Head of caudate nucleus (tissue), 42 donors: Measurements from ENCODE around the gene SLCO6A1.
"Not testable (repeated sequence)": the region's sequence is repeated elsewhere in the genome, so short reads cannot be mapped to it uniquely, and the experiment has no call there.

Source experiments
- DNase-seq, 42 donors: peaks; one replicate each; pipeline versions ENCODE4 v3.0.0 to v3.0.0-alpha.2; 2020 to 2021; ENCODE audit warnings: mixed read lengths in 7 of 42
- intact Hi-C: fragments of 100-400 bp; cut with DNase I; formaldehyde crosslinking; loops from one replicate; pipeline ENCODE4 v1.15.0; 2022

Gene SLCO6A1, protein sequence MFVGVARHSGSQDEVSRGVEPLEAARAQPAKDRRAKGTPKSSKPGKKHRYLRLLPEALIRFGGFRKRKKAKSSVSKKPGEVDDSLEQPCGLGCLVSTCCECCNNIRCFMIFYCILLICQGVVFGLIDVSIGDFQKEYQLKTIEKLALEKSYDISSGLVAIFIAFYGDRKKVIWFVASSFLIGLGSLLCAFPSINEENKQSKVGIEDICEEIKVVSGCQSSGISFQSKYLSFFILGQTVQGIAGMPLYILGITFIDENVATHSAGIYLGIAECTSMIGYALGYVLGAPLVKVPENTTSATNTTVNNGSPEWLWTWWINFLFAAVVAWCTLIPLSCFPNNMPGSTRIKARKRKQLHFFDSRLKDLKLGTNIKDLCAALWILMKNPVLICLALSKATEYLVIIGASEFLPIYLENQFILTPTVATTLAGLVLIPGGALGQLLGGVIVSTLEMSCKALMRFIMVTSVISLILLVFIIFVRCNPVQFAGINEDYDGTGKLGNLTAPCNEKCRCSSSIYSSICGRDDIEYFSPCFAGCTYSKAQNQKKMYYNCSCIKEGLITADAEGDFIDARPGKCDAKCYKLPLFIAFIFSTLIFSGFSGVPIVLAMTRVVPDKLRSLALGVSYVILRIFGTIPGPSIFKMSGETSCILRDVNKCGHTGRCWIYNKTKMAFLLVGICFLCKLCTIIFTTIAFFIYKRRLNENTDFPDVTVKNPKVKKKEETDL

DNA sequence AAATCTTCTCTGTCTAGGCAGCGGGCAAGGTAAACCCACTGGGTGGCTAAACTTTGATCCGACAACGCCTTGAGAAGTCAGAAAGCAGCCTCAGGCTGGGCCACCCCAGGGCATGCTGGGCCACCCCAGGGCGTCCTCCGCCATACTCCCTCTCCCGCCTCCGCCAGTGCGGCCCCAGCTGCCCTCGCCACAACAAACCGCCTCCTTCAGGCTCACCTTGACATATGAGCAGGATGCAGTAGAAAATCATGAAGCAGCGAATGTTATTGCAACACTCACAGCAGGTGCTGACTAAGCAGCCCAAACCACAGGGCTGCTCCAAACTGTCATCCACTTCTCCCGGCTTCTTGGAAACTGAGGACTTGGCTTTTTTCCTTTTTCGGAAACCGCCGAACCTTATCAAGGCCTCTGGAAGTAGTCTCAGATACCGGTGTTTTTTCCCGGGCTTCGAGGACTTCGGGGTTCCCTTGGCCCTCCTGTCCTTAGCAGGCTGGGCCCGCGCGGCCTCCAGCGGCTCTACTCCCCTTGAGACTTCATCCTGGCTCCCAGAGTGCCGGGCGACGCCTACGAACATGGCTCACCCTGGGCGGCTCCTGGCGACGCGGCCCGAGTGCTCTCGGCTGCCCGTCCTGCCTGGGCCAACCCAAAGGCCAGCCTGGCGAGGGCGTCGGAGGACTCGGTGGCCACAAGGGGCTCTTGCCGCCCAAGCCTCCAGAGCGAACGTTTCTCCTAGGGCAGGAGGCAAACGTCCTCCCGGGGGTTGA, at the start of gene SLCO6A1:
TSS of gene SLCO6A1 (minus strand) at position 731 of the 764 bp plus-strand sequence. CDS start at position 574, 157 bp downstream.
- DNase-seq = no peak
- intact Hi-C loops = no loop called here

DNA sequence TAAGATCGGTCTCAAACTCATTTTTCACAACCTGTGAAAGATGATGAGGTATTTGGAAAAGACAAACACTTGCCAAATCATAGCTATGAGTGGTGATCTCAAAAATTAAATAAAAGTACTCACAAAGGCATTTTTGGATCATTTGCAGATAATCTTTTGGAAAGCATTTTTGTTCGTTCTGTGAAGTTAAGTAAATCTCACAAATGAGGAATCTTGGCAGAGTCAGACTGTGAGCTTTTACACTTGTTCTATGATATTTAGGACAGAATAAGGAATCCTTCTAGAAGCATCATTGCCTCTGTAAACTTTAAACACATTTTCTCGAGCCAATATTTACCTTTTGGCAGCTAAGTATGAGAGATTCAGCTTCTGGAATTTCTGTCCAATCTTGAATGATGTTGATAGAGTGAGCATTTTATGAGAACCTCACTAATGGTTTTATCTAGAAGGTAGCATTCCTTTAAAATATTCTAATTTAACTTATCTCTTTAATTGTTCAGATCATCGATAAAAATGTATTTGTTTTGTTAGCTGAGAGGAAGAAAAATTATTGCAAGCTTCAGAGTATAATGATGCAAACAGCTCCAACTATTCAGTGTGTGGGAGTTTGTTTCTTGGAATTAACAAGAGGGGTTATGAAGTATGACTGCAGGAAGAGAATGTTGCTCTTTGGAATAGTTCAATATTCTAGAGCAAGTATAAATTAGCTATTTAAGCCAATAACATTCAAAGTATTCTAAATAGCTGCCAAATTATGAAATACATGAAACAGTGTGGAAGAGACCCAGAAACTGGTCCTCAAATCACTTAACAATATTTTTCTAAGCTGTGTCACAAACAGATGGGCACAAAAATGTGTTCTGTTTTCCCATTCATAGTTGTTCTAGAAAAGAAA, 48.6 kb upstream of the SLCO6A1 start:
- DNase-seq = no peak
- intact Hi-C loops = no loop called here

GRCh38 chr5:102545175-102545574, 46.4 kb upstream of the SLCO6A1 start:
- intact Hi-C loops = no loop called here
- DNase-seq = peak in 3 of 42 donors; percentile 1 to 23 (median 16)

DNA sequence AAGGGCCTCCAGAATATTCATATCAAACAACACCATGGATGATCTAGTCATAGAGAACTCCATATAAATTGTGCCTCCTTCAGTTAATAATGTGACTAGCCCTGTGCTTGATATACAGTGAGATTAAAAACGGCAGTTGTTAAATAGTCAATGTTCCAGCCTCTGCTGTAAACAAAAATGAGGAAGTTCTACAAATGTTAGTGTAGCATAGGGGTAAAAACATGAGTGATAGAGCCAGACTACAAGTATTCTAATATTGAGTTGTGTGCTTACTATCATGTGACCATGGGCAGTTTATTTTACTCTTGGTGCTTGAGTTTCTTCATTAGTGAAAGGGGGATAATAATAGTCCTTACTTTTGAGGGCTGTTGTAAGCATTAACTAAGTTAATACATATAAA, 43.3 kb upstream of the SLCO6A1 start:
- intact Hi-C loops = no loop called here

DNA sequence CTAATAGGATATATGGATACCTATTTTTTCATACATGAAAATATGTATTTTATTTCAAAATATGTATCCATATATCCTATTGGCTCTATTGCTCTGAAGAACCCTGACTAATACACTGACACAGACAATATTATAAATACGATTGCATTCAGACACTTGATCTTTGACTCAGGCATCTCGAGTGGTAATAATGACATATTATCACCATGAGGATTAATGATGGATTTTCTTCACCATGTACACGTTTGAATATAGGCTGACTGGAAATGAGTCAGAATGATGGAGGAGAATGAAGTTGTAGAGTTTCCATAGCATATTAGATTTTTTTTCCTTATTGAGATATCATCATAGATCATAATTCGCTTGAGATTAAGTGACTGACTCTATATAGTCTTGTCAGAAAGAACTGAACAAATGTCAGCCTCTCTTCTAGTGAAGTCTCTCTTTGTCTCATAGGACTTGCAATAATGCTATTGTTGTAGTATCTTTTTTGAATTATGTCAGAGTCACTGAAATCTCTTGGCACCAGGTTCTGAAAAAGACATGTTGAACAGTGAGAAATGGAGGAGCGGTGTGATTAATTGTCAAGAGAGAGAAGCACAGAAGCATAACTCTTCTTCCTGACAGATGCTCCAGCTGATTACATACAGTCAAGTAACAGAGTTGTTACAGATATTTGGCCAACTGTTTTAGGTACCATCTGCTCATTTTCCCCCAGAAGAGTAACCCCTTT, 41.4 kb upstream of the SLCO6A1 start:
- intact Hi-C loops = no loop called here
- DNase-seq = no peak

More for the DNA sequence above, 43.3 kb upstream of the SLCO6A1 start:
- no peak for DNase-seq

DNA sequence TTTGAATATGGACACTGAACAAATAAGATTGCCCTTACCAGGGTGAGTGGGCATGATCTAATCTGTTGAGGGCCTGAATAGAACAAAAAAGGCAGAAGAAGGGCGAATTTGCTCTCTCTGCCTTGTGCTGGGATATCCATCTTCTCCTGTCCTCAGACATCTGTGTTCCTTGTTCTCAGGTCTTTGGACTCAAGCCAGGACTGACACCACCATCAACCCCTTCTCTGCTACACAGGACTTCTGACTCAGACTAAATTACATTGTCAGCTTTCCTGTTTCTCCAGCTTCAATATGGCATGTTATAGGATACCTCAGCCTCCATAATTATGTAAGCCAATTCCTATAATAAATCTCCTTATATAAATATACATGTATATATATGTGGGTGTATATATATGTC, 40.8 kb upstream of the SLCO6A1 start:
- no peak for DNase-seq
- intact Hi-C loops = no loop called here

DNA sequence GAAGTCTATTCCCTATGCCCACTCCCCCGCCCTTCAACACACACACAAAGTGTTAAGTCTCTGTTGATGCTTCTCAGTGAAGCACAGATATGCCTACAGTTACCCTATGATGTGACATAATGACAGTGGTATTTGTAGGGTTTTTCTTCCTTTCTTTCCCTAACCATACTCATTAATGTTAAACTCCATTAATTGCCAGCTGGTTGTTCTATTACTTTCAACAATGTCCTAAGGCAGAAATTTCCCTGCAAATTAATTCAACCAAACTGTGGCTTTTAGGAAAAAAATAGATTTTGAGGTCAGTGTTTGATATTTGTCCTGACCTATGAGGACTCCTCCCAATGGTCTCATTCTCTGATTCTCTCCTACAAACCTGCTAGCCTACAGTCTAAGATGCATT, 38.2 kb upstream of the SLCO6A1 start:
- intact Hi-C loops = no loop called here
- no peak for DNase-seq

- intact Hi-C loops = no loop called here
- DNase-seq = no peak
These were observed 37.6 kb upstream of the SLCO6A1 start for GRCh38 chr5:102536323-102536928.

GRCh38 chr5:102532123-102532522, 33.3 kb upstream of the SLCO6A1 start:
- DNase-seq = no peak
- intact Hi-C loops = no loop called here

DNA sequence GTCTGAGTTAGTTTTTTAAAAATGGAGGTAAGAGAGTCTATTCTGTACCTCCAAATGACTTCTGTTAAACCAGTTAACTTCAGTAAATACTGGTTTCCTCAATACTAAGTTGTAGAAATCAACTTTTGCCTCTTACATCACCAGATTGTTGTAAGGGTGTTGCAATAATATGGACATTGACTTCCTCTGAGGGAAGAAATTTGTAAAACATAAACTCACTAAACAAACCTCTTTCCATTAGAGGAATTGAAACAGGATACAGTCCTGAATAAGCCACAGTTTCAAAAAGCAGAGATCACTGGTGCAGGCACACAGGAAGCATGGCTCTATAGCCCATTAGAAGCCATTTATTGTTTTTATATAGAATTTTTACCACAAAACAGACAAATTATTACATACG, 32.7 kb upstream of the SLCO6A1 start:
- no peak for DNase-seq
- intact Hi-C loops = no loop called here

DNA sequence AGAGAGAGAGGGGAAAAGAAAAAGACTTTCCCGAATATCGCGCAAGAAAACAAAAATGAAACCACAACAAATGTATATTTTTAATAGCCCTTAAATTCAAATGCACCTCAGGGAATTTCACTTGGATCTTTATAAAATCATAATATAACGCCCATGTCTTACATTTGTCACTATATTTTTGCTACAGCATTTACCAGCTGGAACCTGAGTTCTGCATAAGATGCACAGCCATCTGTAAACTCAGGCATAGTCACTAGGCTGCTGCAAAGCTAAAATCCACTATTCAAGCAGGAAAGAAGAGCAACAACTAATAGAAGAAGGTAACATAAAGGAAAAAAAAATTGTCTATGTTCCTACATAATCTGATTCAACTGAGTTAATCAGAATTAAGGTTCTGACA, 30.6 kb upstream of the SLCO6A1 start:
- intact Hi-C loops = no loop called here
- no peak for DNase-seq

DNA sequence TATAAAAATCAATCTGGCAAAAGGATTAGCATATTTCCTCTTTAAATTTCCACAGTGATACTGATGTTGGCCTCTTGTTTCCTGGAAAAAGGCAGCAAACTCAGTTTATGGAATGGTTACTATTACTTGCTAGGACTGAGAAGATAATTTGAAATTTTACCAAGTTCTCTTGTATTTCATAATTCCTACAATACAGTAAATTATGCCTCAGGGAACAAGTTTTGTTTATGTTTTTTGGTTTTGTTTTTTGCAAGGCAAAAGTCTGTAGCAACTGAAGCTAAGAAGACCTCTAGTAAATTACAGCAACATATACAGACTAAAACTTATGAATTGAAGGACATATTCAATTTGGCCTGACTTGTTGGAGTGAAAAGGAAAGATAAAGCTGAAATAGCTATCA, 30.2 kb upstream of the SLCO6A1 start:
- intact Hi-C loops = no loop called here
- no peak for DNase-seq

DNA sequence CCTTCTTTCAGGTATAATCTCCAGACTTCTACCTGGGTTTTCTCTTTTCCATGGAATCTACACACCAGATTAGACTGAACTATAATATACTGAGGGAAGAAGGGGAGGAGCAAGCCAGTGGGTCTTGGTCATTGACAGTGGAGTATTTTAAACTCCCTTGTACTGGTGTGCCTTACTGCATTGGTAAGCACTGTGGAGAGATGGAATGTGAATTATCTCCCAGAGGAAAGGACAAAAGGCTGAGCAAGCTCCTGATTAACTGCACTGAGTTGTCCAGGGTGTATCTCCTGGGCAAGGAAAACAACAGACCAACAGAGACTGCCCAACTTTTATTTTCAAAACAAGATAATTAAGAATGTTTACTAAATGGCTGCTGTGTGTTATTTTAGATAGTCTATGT, 29.8 kb upstream of the SLCO6A1 start:
- intact Hi-C loops = no loop called here

GRCh38 chr5:102527547-102527946, 28.7 kb upstream of the SLCO6A1 start:
- no peak for DNase-seq
- intact Hi-C loops = no loop called here

More for the DNA sequence above, 29.8 kb upstream of the SLCO6A1 start:
- no peak for DNase-seq

DNA sequence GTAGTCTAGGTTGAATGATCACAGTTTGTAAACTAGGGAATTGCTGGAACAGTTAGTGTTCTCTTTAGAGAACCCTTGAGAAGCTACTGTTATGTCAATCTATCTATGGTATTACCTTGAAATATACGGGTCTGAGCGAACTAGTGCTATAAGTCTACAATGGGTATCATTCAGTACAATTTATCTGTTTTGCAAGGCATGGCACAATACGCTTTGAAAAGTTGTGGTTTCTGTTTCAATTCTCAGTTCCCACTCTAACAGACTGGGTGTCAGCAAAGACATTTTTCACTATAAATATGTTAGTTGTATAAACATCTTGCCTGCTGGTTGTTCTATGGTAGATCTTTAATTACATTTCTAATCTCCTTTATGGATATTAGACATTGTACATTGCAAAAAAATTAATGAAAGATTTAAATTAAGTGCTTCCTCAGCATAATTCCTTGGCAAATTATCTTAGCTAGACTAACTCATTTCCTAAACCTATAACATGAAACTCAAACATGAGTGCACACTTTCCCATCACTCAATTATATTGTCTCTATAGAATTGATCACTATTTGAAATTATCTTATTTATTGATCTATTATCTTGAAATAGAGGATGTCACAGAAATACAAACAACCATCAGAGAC, 24.9 kb upstream of the SLCO6A1 start:
- intact Hi-C loops = no loop called here
- no peak for DNase-seq

- intact Hi-C loops = no loop called here
- DNase-seq = peak in 39 of 42 donors; percentile 5 to 85 (median 56)
These were observed 12.9 kb upstream of the SLCO6A1 start for GRCh38 chr5:102511666-102512065.

- intact Hi-C loops, DNase-seq: not testable (repeated sequence)
These were observed 7.4 kb downstream of the SLCO6A1 start for GRCh38 chr5:102491261-102491914.
